ENCODE results near the gene PCDH9. TPM values are rescaled to one million over a fixed set of nuclear protein-coding genes. Genes with fewer than 3 reads are reported as not detected.
"Not testable (repeated sequence)": the region's sequence is repeated elsewhere in the genome, so short reads cannot be mapped to it uniquely, and the experiment has no call there.

The PCDH9 gene
- total and polyA plus RNA-seq, 5 donors from 2014 or later, result 0.08 to 0.77 (median 0.09) TPM

- DNase-seq, result no peak
- Histone ChIP-seq H3K9me3 (ENCODE audit: control insufficient read depth in 2 of 2, low read length in 2 of 2) (no peaks in the 10 kb centered on the region), H3K4me1 (ENCODE audit: control insufficient read depth, insufficient read depth, low read length, poor library complexity, severe bottlenecking) (no peaks in the 10 kb centered on the region), H3K27ac (ENCODE audit: insufficient read depth, low read length, poor library complexity, severe bottlenecking) (no peak overlapping the region), H3K27me3 (ENCODE audit: control insufficient read depth, insufficient read depth, low read length) (no peaks in the 10 kb centered on the region), H3K4me3 (ENCODE audit: low read depth, low read length) (no peak overlapping the region), H3K36me3 (ENCODE audit: control insufficient read depth, insufficient read depth, low read length) (no peaks in the 10 kb centered on the region)
- H3K27ac Mint-ChIP-seq, result no peak overlapping the region
- H3K4me1 Mint-ChIP-seq, result no peaks in the 10 kb centered on the region
- H3K36me3 Mint-ChIP-seq, result no peaks in the 10 kb centered on the region
- H3K4me3 Mint-ChIP-seq, result no peak overlapping the region
- no peaks in the 10 kb centered on the region for H3K27me3 Mint-ChIP-seq
- no peak for ATAC-seq (ENCODE audit: low read depth in 2 of 2)
- peaks cover 0 to 19% (median 6%) of the 10 kb centered on the region in 7 donors for H3K9me3 Mint-ChIP-seq
These were observed 343.0 kb downstream of the PCDH9 start for GRCh38 chr13:66887088-66887487.

DNA sequence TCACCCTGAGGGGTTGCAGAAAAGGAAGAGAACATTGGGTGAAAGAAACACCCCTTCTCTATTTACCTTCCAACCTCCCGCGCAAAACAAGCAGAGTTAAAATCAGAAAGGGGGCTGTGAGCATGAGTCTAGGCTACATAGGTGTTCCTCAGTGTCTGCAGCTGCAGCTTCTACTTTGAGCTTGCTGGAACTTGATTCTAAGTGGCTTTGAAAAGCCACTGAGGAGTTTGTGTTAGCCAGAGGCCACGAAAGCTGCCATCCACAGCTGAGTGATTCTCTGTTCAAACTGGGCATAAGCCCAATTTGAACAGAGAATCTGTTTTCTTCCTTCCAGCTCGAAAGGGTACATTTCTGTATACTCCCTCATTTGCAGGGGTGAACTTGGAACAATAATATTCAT is 343.9 kb downstream of the PCDH9 start:
- H3K27me3 ChIP-seq (ENCODE audit: control insufficient read depth, insufficient read depth, low read length), result no peaks in the 10 kb centered on the region
- Mint-ChIP-seq H3K4me3 (no peak overlapping the region), H3K4me1 (no peaks in the 10 kb centered on the region), H3K36me3 (no peaks in the 10 kb centered on the region), H3K9me3 (peaks cover 0 to 19% (median 6%) of the 10 kb centered on the region in 7 donors), H3K27ac (no peak overlapping the region), H3K27me3 (no peaks in the 10 kb centered on the region)
- no peak for ATAC-seq (ENCODE audit: low read depth in 2 of 2)
- no peaks in the 10 kb centered on the region for H3K9me3 ChIP-seq (ENCODE audit: control insufficient read depth in 2 of 2, low read length in 2 of 2)
- no peaks in the 10 kb centered on the region for H3K4me1 ChIP-seq (ENCODE audit: control insufficient read depth, insufficient read depth, low read length, poor library complexity, severe bottlenecking)
- no peaks in the 10 kb centered on the region for H3K36me3 ChIP-seq (ENCODE audit: control insufficient read depth, insufficient read depth, low read length)
- no peak overlapping the region for H3K27ac ChIP-seq (ENCODE audit: insufficient read depth, low read length, poor library complexity, severe bottlenecking)
- no peak overlapping the region for H3K4me3 ChIP-seq (ENCODE audit: low read depth, low read length)
- no peak for DNase-seq

DNA sequence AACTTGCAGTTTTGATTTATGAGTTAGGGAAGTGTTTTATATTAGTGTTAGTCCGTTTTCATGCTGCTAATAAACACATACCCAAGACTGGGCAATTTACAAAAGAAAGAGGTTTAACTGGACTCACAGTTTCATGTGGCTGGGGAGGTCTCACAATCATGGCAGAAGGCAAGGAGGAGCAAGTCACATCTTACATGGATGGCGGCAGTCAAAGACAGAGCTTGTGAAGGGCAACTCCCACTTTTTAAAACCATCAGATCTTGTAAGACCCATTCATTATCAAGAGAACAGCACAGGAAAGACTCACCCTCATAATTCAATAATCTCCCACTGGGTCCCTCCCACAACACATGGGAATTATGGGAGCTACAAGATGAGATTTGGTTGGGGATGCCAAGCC is 349.0 kb downstream of the PCDH9 start:
- H3K9me3 ChIP-seq (ENCODE audit: control insufficient read depth in 2 of 2, low read length in 2 of 2); DNase-seq; H3K4me3 ChIP-seq (ENCODE audit: low read depth, low read length); H3K27me3 ChIP-seq (ENCODE audit: control insufficient read depth, insufficient read depth, low read length); H3K27ac ChIP-seq (ENCODE audit: insufficient read depth, low read length, poor library complexity, severe bottlenecking); H3K36me3 Mint-ChIP-seq; H3K4me1 ChIP-seq (ENCODE audit: control insufficient read depth, insufficient read depth, low read length, poor library complexity, severe bottlenecking); H3K4me3 Mint-ChIP-seq; H3K4me1 Mint-ChIP-seq; ATAC-seq (ENCODE audit: low read depth in 2 of 2); H3K36me3 ChIP-seq (ENCODE audit: control insufficient read depth, insufficient read depth, low read length); H3K27me3 Mint-ChIP-seq; H3K27ac Mint-ChIP-seq: not testable (repeated sequence)
- peaks cover 0 to 26% (median 12%) of the 10 kb centered on the region in 7 donors for H3K9me3 Mint-ChIP-seq

DNA sequence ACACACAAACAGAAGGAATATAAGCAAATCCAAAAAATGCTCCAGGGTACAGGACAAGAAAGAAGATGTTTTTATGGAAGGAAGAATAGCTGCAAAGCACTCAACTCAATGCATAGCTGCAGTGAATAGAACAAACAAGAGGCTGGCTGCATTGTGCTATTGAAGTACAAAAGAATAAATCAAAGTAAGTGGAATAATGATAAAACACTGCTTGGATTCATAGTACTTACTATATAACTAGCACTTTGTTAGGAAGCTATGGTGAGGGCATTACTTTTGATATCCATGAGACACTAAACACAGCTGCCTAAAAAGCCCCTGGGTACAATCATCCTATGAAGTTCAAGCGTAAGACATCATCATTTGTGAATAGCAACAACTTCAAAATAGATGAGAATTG is 350.1 kb downstream of the PCDH9 start:
- peaks cover 0 to 24% (median 12%) of the 10 kb centered on the region in 7 donors for H3K9me3 Mint-ChIP-seq
- no peak overlapping the region for H3K27ac ChIP-seq (ENCODE audit: insufficient read depth, low read length, poor library complexity, severe bottlenecking)
- no peak for DNase-seq
- no peaks in the 10 kb centered on the region for H3K36me3 Mint-ChIP-seq
- H3K27me3 ChIP-seq (ENCODE audit: control insufficient read depth, insufficient read depth, low read length), result no peaks in the 10 kb centered on the region
- no peak overlapping the region for H3K27ac Mint-ChIP-seq
- peaks cover 4 to 7% of the 10 kb centered on the region in 2 experiments for H3K9me3 ChIP-seq (ENCODE audit: control insufficient read depth in 2 of 2, low read length in 2 of 2)
- H3K4me3 Mint-ChIP-seq, result no peak overlapping the region
- no peaks in the 10 kb centered on the region for H3K36me3 ChIP-seq (ENCODE audit: control insufficient read depth, insufficient read depth, low read length)
- H3K4me1 ChIP-seq (ENCODE audit: control insufficient read depth, insufficient read depth, low read length, poor library complexity, severe bottlenecking), result no peaks in the 10 kb centered on the region
- no peaks in the 10 kb centered on the region for H3K27me3 Mint-ChIP-seq
- H3K4me3 ChIP-seq (ENCODE audit: low read depth, low read length), result no peak overlapping the region
- no peaks in the 10 kb centered on the region for H3K4me1 Mint-ChIP-seq
- no peak for ATAC-seq (ENCODE audit: low read depth in 2 of 2)

- Histone ChIP-seq H3K27me3 (ENCODE audit: control insufficient read depth, insufficient read depth, low read length) (no peaks in the 10 kb centered on the region), H3K36me3 (ENCODE audit: control insufficient read depth, insufficient read depth, low read length) (no peaks in the 10 kb centered on the region), H3K4me1 (ENCODE audit: control insufficient read depth, insufficient read depth, low read length, poor library complexity, severe bottlenecking) (no peaks in the 10 kb centered on the region), H3K9me3 (ENCODE audit: control insufficient read depth in 2 of 2, low read length in 2 of 2) (peaks cover 4 to 7% of the 10 kb centered on the region in 2 experiments), H3K27ac (ENCODE audit: insufficient read depth, low read length, poor library complexity, severe bottlenecking) (no peak overlapping the region), H3K4me3 (ENCODE audit: low read depth, low read length) (no peak overlapping the region)
- Mint-ChIP-seq H3K4me3 (no peak overlapping the region), H3K4me1 (no peaks in the 10 kb centered on the region), H3K27ac (no peak overlapping the region), H3K36me3 (no peaks in the 10 kb centered on the region), H3K9me3 (peaks cover 1 to 30% (median 11%) of the 10 kb centered on the region in 7 donors), H3K27me3 (no peaks in the 10 kb centered on the region)
- DNase-seq, result no peak
- no peak for ATAC-seq (ENCODE audit: low read depth in 2 of 2)
These were observed 354.9 kb downstream of the PCDH9 start for GRCh38 chr13:66875264-66875663.

DNA sequence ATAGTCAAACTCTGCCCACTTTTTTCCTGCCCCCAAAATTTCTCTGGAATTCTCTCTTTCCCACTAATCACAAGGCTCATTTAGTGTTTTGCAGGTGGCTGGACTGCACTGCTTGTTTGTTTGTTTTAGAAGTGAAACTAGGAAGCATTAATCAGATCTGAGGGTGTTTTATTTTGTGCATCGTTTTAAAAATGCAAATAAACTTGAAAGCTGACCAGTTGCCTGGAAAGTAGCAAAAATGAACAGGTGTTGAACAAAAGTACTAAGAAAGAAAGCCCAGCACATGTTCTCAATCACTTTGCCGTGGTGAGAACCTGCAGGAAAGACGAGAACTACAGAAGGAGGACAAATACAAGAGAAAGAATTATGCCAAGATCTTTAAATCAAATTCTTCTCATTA is 365.5 kb downstream of the PCDH9 start:
- H3K27me3 ChIP-seq (ENCODE audit: control insufficient read depth, insufficient read depth, low read length), result no peaks in the 10 kb centered on the region
- Mint-ChIP-seq H3K27me3 (no peaks in the 10 kb centered on the region), H3K36me3 (no peaks in the 10 kb centered on the region), H3K9me3 (peaks cover 0 to 23% (median 4%) of the 10 kb centered on the region in 7 donors), H3K27ac (no peak overlapping the region), H3K4me1 (no peaks in the 10 kb centered on the region), H3K4me3 (no peak overlapping the region)
- H3K36me3 ChIP-seq (ENCODE audit: control insufficient read depth, insufficient read depth, low read length), result no peaks in the 10 kb centered on the region
- H3K9me3 ChIP-seq (ENCODE audit: control insufficient read depth in 2 of 2, low read length in 2 of 2), result no peaks in the 10 kb centered on the region
- DNase-seq, result no peak
- no peak overlapping the region for H3K4me3 ChIP-seq (ENCODE audit: low read depth, low read length)
- no peak overlapping the region for H3K27ac ChIP-seq (ENCODE audit: insufficient read depth, low read length, poor library complexity, severe bottlenecking)
- no peak for ATAC-seq (ENCODE audit: low read depth in 2 of 2)
- H3K4me1 ChIP-seq (ENCODE audit: control insufficient read depth, insufficient read depth, low read length, poor library complexity, severe bottlenecking), result no peaks in the 10 kb centered on the region

DNA sequence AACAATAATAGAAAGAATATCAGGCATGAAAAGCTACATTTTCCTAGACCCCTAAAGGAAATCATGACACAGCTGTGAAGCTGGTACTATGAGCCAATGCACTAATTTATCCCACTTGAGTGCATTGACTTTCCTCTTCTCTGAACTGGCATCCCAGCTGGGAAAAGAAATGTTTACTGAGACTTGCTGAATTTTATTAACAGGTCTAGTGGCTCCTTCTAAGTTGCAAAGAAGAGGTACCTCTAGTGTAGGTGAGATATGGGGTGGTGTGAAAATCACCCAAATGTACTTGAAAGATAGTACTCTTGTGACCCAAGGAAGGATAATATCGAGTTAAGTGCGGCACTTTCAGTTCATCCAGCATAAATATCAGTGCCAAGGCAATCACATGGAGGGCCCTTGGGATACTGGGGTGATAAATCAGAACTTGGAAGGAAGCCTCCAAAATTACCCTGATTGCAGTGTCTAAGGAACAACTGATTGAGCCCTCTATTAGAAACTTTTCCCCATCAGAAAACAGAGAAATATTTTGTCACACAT is 369.2 kb downstream of the PCDH9 start:
- Mint-ChIP-seq H3K4me1 (no peaks in the 10 kb centered on the region), H3K36me3 (no peaks in the 10 kb centered on the region), H3K4me3 (no peak overlapping the region), H3K9me3 (peaks cover 0 to 23% (median 2%) of the 10 kb centered on the region in 7 donors), H3K27ac (no peak overlapping the region), H3K27me3 (no peaks in the 10 kb centered on the region)
- no peak overlapping the region for H3K4me3 ChIP-seq (ENCODE audit: low read depth, low read length)
- H3K9me3 ChIP-seq (ENCODE audit: control insufficient read depth in 2 of 2, low read length in 2 of 2), result no peaks in the 10 kb centered on the region
- no peaks in the 10 kb centered on the region for H3K27me3 ChIP-seq (ENCODE audit: control insufficient read depth, insufficient read depth, low read length)
- DNase-seq (no peak), ATAC-seq (ENCODE audit: low read depth in 2 of 2) (no peak)
- H3K4me1 ChIP-seq (ENCODE audit: control insufficient read depth, insufficient read depth, low read length, poor library complexity, severe bottlenecking), result no peaks in the 10 kb centered on the region
- no peak overlapping the region for H3K27ac ChIP-seq (ENCODE audit: insufficient read depth, low read length, poor library complexity, severe bottlenecking)
- H3K36me3 ChIP-seq (ENCODE audit: control insufficient read depth, insufficient read depth, low read length), result no peaks in the 10 kb centered on the region

All from CD4-positive, CD25-positive, alpha-beta regulatory T cell (primary cell).